ENCODE data around the gene CDH12.
"Not testable (repeated sequence)": the region's sequence is repeated elsewhere in the genome, so short reads cannot be mapped to it uniquely, and the experiment has no call there.

The CDH12 gene

DNA sequence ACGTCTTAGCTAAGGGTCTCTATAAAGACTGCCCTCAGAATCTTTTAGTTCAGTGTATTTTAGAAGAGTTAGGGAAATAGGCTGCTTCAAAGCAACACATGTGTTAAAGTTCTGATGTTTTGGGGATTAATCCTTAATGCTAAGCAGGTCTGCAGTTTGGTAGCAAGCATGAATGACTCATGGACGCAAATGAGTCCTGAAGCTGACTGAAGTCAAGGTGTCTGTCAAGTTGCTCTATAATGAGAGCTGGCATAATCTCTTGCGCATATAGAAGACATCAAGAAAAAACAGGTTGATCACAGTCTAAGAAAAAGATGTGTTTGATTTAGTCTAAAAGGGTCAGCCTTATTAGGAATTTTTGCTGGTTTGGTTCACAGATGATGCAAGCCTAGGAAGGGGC, 630.1 kb downstream of the CDH12 start:
- WGBS, 2 experiments, result 92 to 95% methylated on average over 3 of the region's 3 CpGs
- Histone ChIP-seq H3K27me3 (ENCODE audit: control insufficient read depth, insufficient read depth, low read length, poor library complexity, severe bottlenecking) (no peaks in the 10 kb centered on the region), H3K9me3 (ENCODE audit: control insufficient read depth, low read length) (no peaks in the 10 kb centered on the region), H3K36me3 (ENCODE audit: control insufficient read depth, insufficient read depth, low read length) (no peaks in the 10 kb centered on the region), H3K4me1 (ENCODE audit: control insufficient read depth, insufficient read depth, low read length) (no peaks in the 10 kb centered on the region), H3K27ac (ENCODE audit: insufficient read depth, low read depth, low read length, poor library complexity, severe bottlenecking) (no peak overlapping the region), H3K4me3 (ENCODE audit: insufficient read depth, low read depth, low read length) (no peak overlapping the region)

DNA sequence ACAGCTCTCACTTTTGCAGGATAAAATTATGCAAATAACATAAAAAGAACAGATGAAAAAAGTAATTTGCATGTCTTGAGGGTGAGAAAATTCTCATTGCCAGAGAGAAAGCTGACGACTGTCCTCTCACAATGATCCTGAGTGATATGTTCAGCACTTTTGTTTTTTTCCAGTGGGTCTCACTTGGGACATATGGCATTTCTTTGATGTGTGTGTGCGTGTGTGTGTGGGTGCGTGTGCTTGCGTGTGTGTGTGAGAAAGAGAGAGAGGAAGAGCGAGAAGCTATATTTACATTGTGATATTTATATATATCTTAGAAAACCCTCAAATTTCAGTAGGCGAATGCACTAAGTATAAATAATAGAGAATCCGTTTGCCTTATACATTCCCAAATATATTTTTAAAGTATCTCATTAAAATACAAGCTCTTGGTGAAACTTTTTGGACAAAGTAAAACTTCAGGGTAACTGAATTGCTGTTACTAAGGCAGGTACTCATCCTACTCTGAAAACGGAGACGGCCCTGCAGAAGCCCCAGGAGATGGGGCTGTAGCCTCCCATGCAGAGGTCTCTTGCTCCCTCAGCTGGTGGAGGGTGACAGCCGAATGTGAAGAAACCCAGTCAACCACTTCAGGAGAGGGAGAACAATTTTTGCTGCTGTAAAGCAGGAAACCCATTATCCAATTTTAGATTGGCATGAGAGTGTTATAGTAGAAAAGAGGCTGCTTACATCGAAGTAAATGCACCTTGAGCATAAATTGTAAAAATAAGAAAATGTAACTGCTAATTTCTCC, 639.2 kb downstream of the CDH12 start:
- H3K4me1 ChIP-seq (ENCODE audit: control insufficient read depth, insufficient read depth, low read length); H3K27ac ChIP-seq (ENCODE audit: insufficient read depth, low read depth, low read length, poor library complexity, severe bottlenecking); H3K27me3 ChIP-seq (ENCODE audit: control insufficient read depth, insufficient read depth, low read length, poor library complexity, severe bottlenecking); H3K36me3 ChIP-seq (ENCODE audit: control insufficient read depth, insufficient read depth, low read length); H3K4me3 ChIP-seq (ENCODE audit: insufficient read depth, low read depth, low read length); H3K9me3 ChIP-seq (ENCODE audit: control insufficient read depth, low read length): not testable (repeated sequence)
- 0 to 38% methylated on average over 2 to 5 of the region's 11 CpGs for WGBS, 2 experiments

DNA sequence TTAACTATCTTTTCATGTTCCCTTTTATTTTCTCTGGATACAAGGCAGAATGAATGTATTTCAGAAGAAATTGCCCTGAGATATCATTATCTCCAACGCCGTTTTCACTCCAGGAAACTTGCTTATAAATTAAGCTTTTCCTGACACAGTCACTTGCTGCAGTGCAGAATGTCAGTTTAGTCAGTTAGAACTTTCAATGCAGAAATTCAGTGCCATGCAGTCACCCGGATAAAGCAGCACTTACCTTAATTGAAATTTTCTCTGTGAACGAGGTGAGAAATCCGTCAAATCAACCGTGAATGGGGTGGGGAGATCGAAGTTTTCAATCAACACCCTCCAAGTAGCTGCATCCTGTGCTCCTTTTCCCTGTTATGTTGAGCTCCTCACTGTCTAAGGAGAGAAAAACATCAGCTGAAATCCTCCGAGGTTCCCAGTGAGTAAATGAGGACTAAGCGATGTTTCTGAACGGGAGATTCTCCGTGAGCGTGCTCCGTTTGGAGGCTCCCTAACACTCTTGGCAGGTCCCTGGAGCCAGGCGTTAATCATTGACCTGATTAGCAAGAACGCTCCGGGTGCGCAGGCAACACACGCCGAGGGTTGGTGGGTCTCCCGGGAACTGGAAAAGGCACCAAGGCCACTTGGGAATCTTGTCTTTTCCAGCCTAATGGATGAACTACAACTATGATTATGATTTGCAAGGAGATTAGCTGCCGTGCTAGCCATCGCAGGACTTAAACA, 640.7 kb downstream of the CDH12 start:
- 79 to 82% methylated on average over 8 to 13 of the region's 22 CpGs for WGBS, 2 experiments
- H3K9me3 ChIP-seq (ENCODE audit: control insufficient read depth, low read length); H3K27me3 ChIP-seq (ENCODE audit: control insufficient read depth, insufficient read depth, low read length, poor library complexity, severe bottlenecking); H3K4me1 ChIP-seq (ENCODE audit: control insufficient read depth, insufficient read depth, low read length); H3K36me3 ChIP-seq (ENCODE audit: control insufficient read depth, insufficient read depth, low read length); H3K27ac ChIP-seq (ENCODE audit: insufficient read depth, low read depth, low read length, poor library complexity, severe bottlenecking); H3K4me3 ChIP-seq (ENCODE audit: insufficient read depth, low read depth, low read length): not testable (repeated sequence)

DNA sequence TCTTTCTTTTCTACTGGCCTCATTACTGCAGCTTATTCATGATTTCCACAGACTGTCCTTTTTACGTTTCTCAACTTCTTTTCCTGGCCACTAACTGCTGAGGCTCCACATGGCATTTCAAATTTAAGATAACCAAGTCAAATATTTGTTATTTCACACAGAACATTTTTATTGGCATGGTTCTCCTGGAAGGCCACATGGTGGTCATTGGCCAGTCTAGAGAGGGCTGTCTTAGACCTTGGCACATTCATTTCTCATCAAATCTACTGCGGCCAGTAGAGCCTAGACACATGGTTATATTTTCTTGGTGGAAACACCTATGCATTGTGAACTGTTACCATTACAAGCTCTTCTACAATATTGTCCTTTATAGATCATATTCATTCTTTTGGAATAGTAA, 644.7 kb downstream of the CDH12 start:
- H3K9me3 ChIP-seq (ENCODE audit: control insufficient read depth, low read length); H3K36me3 ChIP-seq (ENCODE audit: control insufficient read depth, insufficient read depth, low read length); H3K27ac ChIP-seq (ENCODE audit: insufficient read depth, low read depth, low read length, poor library complexity, severe bottlenecking); H3K4me3 ChIP-seq (ENCODE audit: insufficient read depth, low read depth, low read length); H3K27me3 ChIP-seq (ENCODE audit: control insufficient read depth, insufficient read depth, low read length, poor library complexity, severe bottlenecking); H3K4me1 ChIP-seq (ENCODE audit: control insufficient read depth, insufficient read depth, low read length): not testable (repeated sequence)
- 83 to 97% methylated on average over 1 to 2 of the region's 2 CpGs for WGBS, 2 experiments

DNA sequence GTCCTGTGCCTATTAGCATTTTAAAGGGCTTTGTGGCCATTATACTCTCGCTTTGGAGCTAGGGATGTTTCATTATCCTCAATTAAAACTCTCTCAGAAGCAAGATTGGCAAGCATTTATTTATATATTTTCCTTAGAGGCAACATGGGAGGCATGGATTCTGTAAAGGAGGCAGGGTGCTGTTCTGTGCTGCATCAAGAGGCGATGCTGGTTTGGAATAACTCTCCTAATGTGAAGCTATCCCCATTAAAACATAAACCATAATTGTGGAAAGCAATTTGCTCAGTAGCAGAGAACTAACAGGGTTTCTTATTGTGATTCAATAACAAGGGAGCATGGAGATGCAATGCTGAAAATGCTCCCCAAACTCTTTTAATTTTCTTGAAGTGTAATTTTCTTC, 664.5 kb downstream of the CDH12 start:
- H3K36me3 ChIP-seq (ENCODE audit: control insufficient read depth, insufficient read depth, low read length); H3K9me3 ChIP-seq (ENCODE audit: control insufficient read depth, low read length); H3K4me1 ChIP-seq (ENCODE audit: control insufficient read depth, insufficient read depth, low read length); H3K4me3 ChIP-seq (ENCODE audit: insufficient read depth, low read depth, low read length); H3K27ac ChIP-seq (ENCODE audit: insufficient read depth, low read depth, low read length, poor library complexity, severe bottlenecking); H3K27me3 ChIP-seq (ENCODE audit: control insufficient read depth, insufficient read depth, low read length, poor library complexity, severe bottlenecking): not testable (repeated sequence)
- WGBS, 2 experiments, result 80 to 92% methylated on average over 2 of the region's 2 CpGs

DNA sequence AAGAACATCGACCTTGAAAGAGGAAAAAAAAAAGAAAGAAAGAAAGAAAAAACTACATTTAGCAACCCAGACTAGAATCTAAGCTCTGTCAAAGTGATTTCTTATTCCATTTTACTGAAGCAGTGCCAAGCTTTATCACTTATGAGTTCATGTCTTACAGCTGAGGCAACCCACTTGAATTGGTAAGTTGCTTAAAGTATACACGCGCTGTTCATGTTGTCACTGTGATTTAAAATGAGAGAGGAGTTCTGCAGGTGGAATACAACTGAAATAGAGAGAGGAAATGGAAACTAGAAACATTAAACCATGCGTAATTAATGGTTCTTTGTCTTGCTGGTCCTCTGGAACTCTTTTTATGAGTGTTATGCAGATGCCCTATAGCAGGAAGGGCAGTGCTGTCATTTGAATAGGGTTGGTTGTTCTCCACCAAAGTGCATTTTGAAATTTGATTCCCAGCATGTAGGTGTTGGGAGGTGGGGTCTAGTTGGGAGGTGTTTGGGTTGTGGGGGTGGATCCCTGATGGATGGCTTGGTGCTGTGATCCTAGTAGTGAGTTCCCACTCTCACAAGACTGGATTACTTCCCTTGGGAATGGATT, 665.4 kb downstream of the CDH12 start:
- not testable (repeated sequence) for H3K4me3 ChIP-seq (ENCODE audit: insufficient read depth, low read depth, low read length); H3K4me1 ChIP-seq (ENCODE audit: control insufficient read depth, insufficient read depth, low read length); H3K27ac ChIP-seq (ENCODE audit: insufficient read depth, low read depth, low read length, poor library complexity, severe bottlenecking); H3K27me3 ChIP-seq (ENCODE audit: control insufficient read depth, insufficient read depth, low read length, poor library complexity, severe bottlenecking); H3K36me3 ChIP-seq (ENCODE audit: control insufficient read depth, insufficient read depth, low read length); H3K9me3 ChIP-seq (ENCODE audit: control insufficient read depth, low read length)
- 36 to 57% methylated on average over 2 to 3 of the region's 4 CpGs for WGBS, 2 experiments

DNA sequence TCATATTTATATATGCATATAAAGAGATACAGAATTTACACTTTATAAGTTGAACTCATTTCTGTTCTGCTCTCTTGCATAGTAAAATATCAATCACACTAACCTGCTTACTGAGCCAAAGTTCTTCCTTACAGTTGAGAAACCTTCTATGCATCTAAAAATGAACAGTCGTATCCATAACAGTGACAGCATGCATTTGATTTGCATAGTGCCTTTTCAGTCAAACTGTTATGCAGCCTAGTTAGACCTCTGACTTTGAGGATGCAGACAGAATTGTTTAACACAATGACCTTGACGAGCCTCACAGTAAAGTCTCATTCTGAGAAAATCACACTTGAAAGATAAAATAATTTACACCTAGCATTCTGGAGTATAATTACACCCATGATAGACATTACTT, 683.9 kb downstream of the CDH12 start:
- H3K36me3 ChIP-seq (ENCODE audit: control insufficient read depth, insufficient read depth, low read length); H3K4me1 ChIP-seq (ENCODE audit: control insufficient read depth, insufficient read depth, low read length); H3K4me3 ChIP-seq (ENCODE audit: insufficient read depth, low read depth, low read length); H3K27me3 ChIP-seq (ENCODE audit: control insufficient read depth, insufficient read depth, low read length, poor library complexity, severe bottlenecking); H3K9me3 ChIP-seq (ENCODE audit: control insufficient read depth, low read length); H3K27ac ChIP-seq (ENCODE audit: insufficient read depth, low read depth, low read length, poor library complexity, severe bottlenecking): not testable (repeated sequence)
- no CpG with 5 or more reads among the region's 2 CpGs for WGBS, 2 experiments

DNA sequence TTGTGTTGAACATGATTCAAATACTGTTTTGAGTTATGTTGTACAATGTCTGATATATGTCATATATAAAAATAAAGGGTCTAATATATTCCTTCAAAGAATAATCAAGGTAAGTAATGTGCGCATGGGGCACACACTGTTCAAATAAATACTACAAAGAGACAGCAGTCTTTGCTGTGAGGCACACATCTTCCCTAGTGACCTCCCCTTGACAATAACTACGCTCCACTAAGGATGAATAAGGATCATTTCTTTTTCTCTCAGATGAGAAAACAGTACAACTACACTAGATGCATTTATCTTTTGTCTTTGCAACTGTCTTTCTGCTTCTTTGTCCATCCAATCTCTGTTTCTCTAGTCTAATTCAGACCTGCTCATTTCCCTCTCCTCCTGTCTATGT, 684.4 kb downstream of the CDH12 start:
- H3K9me3 ChIP-seq (ENCODE audit: control insufficient read depth, low read length); H3K4me3 ChIP-seq (ENCODE audit: insufficient read depth, low read depth, low read length); H3K27ac ChIP-seq (ENCODE audit: insufficient read depth, low read depth, low read length, poor library complexity, severe bottlenecking); H3K4me1 ChIP-seq (ENCODE audit: control insufficient read depth, insufficient read depth, low read length); H3K27me3 ChIP-seq (ENCODE audit: control insufficient read depth, insufficient read depth, low read length, poor library complexity, severe bottlenecking); H3K36me3 ChIP-seq (ENCODE audit: control insufficient read depth, insufficient read depth, low read length): not testable (repeated sequence)
- WGBS, 2 experiments, result no CpG with 5 or more reads among the region's 2 CpGs

DNA sequence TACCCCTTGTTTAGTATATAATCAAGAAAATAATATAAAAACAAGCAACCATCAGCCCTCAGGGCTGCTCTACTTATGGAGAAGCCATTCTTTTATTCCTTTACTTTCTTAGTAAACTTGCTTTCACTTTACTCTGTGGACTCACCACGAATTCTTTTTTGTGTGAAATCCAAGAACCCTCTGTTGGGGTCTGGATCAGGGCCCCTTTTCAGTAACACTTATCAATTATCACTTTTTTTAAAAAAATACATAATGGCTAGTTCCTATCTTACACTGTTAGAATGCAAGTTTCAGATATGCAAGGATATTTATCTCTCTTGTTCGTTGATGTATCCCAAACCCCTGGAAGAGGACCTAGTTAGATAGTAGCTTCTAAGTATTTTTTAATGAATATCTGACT, 687.2 kb downstream of the CDH12 start:
- not testable (repeated sequence) for H3K4me3 ChIP-seq (ENCODE audit: insufficient read depth, low read depth, low read length); H3K4me1 ChIP-seq (ENCODE audit: control insufficient read depth, insufficient read depth, low read length); H3K27me3 ChIP-seq (ENCODE audit: control insufficient read depth, insufficient read depth, low read length, poor library complexity, severe bottlenecking); H3K36me3 ChIP-seq (ENCODE audit: control insufficient read depth, insufficient read depth, low read length); H3K9me3 ChIP-seq (ENCODE audit: control insufficient read depth, low read length); H3K27ac ChIP-seq (ENCODE audit: insufficient read depth, low read depth, low read length, poor library complexity, severe bottlenecking)
- 95 to 100% methylated on average over 1 of the region's 2 CpGs for WGBS, 2 experiments

DNA sequence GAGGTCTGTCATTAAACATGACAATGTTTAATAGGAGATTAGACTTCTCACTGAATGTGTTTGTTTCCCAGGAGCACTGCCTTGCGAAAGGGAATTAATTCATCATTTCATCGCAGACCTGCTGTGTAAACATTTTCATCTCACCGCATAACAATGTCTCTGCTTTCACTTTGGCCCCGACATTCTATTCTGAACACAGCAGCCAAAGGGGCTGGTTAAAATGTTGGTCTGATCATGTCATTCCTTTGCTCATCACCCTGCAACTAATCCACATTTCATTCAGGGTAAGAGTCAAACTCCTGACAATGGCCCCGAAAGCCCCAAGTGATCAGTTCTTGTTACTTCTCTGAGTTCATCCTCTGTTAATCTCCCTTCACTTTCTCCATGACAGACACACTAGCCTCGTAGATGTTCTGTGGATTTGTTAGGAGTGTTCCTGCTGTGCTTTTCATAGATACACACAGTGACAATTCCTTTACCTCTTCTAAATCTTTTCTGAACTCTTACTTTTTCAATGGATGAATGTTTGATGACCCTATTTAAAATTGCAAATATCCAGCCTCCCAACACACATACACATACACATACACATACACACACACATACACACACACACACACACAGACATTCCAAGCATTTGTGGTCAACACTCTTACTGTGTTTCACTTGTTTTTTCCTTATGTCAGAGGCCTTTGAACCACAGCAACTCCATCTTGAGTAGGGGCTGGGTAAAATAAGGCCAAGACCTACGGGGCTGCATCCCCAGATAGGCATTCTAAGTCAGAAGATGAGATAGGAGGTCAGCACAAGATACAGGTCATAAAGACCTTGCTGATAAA, 688.0 kb downstream of the CDH12 start:
- not testable (repeated sequence) for H3K27ac ChIP-seq (ENCODE audit: insufficient read depth, low read depth, low read length, poor library complexity, severe bottlenecking); H3K9me3 ChIP-seq (ENCODE audit: control insufficient read depth, low read length); H3K4me1 ChIP-seq (ENCODE audit: control insufficient read depth, insufficient read depth, low read length); H3K4me3 ChIP-seq (ENCODE audit: insufficient read depth, low read depth, low read length); H3K27me3 ChIP-seq (ENCODE audit: control insufficient read depth, insufficient read depth, low read length, poor library complexity, severe bottlenecking); H3K36me3 ChIP-seq (ENCODE audit: control insufficient read depth, insufficient read depth, low read length)
- WGBS, 2 experiments, result 21 to 30% methylated on average over 2 to 3 of the region's 7 CpGs

Measured in ectodermal cell (in vitro differentiated cells).